Measurements from ENCODE around the gene FIZ1.
A peak's percentile ranks its signal among the peaks of the same experiment; 100 is the strongest.

The FIZ1 gene

GRCh38 chr19:55643003-55643886 is 43.9 kb upstream of the FIZ1 start, which contains the start of gene ZNF581:
Gene ZNF581, plus strand, starts transcription at chr19:55643649. Its CDS starts 923 bp downstream, at chr19:55644572.
- peak within 1 kb of the TSS; percentile 77 for H3K27ac ChIP-seq (ENCODE audit: insufficient read depth, low read depth, low read length, poor library complexity, severe bottlenecking)
- 1% methylated on average over 56 of the region's 56 CpGs for WGBS, 2 experiments
- H3K4me3 ChIP-seq (ENCODE audit: insufficient read depth, low read depth, low read length), result peak within 1 kb of the TSS; percentile 59
- H3K36me3 ChIP-seq (ENCODE audit: control insufficient read depth, insufficient read depth, low read length), result peaks cover 14% of the 10 kb centered on the region
- peaks cover 30% of the 10 kb centered on the region for H3K4me1 ChIP-seq (ENCODE audit: control insufficient read depth, insufficient read depth, low read length)
- H3K27me3 ChIP-seq (ENCODE audit: control insufficient read depth, insufficient read depth, low read length, poor library complexity, severe bottlenecking), result no peaks in the 10 kb centered on the region
- H3K9me3 ChIP-seq (ENCODE audit: control insufficient read depth, low read length), result no peaks in the 10 kb centered on the region

DNA sequence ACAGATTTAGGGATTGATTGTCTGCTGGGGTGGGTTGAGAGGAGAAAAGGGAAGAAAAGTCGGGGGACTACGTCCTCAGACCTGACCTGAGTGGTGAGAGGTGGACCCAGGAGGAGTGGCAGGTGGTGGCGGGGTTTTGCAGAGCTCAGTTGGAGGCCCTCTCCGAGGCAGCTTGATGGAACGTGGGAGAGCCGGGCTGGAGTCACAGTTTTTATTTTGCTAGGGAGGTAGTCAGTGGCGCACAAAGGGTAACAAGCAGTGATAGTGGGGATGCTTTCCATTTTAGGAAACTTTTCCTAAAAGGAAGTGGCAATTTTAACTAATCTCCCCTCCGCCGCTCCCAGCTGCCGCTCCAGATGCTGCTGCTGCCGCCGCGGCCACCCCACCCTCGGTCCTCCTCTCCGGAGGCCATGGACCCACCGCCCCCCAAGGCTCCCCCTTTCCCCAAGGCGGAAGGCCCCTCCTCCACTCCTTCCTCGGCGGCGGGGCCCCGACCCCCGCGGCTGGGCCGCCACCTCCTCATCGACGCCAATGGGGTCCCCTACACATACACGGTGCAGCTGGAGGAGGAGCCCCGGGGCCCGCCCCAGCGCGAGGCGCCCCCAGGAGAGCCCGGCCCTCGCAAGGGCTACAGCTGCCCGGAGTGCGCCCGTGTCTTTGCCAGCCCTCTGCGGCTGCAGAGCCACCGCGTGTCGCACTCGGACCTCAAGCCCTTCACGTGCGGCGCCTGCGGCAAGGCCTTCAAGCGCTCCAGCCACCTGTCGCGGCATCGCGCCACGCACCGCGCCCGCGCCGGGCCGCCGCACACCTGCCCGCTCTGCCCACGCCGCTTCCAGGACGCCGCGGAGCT is 43.1 kb upstream of the FIZ1 start:
- no peak overlapping the region for H3K27ac ChIP-seq (ENCODE audit: insufficient read depth, low read depth, low read length, poor library complexity, severe bottlenecking)
- peaks cover 14% of the 10 kb centered on the region for H3K36me3 ChIP-seq (ENCODE audit: control insufficient read depth, insufficient read depth, low read length)
- H3K9me3 ChIP-seq (ENCODE audit: control insufficient read depth, low read length), result no peaks in the 10 kb centered on the region
- H3K4me3 ChIP-seq (ENCODE audit: insufficient read depth, low read depth, low read length), result peak overlapping the region; percentile 59
- 1 to 2% methylated on average over 65 of the region's 65 CpGs for WGBS, 2 experiments
- H3K27me3 ChIP-seq (ENCODE audit: control insufficient read depth, insufficient read depth, low read length, poor library complexity, severe bottlenecking), result no peaks in the 10 kb centered on the region
- H3K4me1 ChIP-seq (ENCODE audit: control insufficient read depth, insufficient read depth, low read length), result peaks cover 29% of the 10 kb centered on the region

DNA sequence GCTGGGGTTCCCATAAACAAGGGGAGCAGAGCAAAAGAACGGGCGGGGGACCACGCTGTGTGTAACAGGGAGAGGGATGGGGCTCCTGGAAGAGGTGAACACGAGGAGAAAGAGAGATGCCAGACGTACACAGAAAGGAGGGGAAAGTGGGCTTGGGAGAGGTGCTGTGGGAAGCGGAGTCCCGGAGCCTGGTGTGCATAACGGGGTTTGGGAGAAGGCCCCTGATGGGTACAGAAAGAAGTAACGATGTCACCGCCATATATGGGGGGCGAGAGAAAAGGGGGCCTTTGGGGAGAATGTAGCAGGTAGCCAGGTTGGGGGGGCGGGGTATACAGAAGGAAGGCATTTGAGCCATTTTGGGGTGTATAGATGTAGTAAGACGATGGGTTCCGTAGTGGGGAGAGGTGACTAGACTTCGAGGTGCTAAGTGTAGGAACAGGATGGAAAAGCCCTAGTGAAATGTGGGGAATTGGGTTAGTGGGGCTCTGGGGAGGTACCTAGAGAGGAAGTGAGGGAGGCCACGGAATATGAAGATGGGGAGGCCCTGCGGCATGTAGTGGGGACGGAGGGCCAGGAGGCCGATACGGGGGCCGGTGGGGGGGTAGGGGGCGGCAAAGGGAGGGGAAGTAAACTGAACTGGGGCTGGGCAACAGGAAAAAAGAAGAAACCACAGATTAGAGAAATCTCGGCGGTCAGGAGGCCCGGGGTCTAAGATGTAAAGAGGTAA is 42.3 kb upstream of the FIZ1 start:
- H3K4me3 ChIP-seq (ENCODE audit: insufficient read depth, low read depth, low read length), result peak overlapping the region; percentile 59
- WGBS, 2 experiments, result 1% methylated on average over 25 of the region's 25 CpGs
- H3K4me1 ChIP-seq (ENCODE audit: control insufficient read depth, insufficient read depth, low read length), result peaks cover 21% of the 10 kb centered on the region
- H3K9me3 ChIP-seq (ENCODE audit: control insufficient read depth, low read length), result no peaks in the 10 kb centered on the region
- peak overlapping the region; percentile 33 for H3K27ac ChIP-seq (ENCODE audit: insufficient read depth, low read depth, low read length, poor library complexity, severe bottlenecking)
- no peaks in the 10 kb centered on the region for H3K27me3 ChIP-seq (ENCODE audit: control insufficient read depth, insufficient read depth, low read length, poor library complexity, severe bottlenecking)
- H3K36me3 ChIP-seq (ENCODE audit: control insufficient read depth, insufficient read depth, low read length), result peaks cover 14% of the 10 kb centered on the region

DNA sequence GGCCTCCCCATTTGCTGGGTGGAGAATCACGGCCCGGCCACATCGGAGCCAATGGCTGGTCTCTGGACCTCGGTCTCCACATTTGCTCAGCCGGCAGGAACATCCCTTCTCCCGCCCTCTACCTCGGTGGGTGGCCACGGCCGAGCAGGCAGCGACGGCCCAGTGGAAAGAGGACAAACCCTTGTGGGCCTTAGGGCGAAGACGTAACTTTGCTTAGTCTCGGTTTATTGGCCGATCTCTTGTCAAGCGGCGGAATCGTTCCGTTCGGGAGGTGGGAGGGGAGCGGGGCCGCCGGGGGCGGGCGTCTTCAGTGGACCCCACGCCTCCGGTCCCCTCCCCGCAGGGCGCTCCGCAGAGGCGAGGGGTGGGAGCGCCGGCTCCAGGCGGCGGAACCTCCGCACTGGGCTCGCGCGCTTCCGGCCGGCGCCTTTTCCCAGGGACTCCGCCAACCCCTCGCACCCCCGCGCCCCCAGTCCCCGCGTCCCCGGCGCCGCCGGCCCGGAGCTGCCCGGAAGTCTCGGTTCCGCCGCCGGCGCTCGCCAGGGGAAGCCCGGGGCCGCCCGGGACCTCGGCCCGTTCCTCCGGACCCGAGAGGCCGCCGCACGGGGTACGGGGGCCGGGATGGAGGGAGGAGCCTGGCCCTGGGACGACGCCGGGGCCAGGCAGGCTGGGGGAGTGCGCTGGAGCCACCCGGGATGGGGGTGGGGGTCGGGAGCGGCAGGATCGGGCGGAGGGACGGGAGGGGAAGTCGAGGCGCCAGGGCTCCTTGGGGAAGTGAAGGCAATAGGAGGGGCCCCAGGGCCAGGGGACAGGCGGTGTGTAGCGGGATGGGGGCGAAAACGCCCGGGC is 41.5 kb upstream of the FIZ1 start, which contains the start of gene ZNF580:
Gene ZNF580, plus strand, starts transcription at position 426 of the 849 bp plus-strand sequence. CDS start 1,507 bp downstream, outside the sequence.
- H3K36me3 ChIP-seq (ENCODE audit: control insufficient read depth, insufficient read depth, low read length), result peaks cover 14% of the 10 kb centered on the region
- 1 to 2% methylated on average over 89 of the region's 89 CpGs for WGBS, 2 experiments
- H3K4me3 ChIP-seq (ENCODE audit: insufficient read depth, low read depth, low read length), result peak within 1 kb of the TSS; percentile 59
- H3K27ac ChIP-seq (ENCODE audit: insufficient read depth, low read depth, low read length, poor library complexity, severe bottlenecking), result peak within 1 kb of the TSS; percentile 62
- H3K4me1 ChIP-seq (ENCODE audit: control insufficient read depth, insufficient read depth, low read length), result peaks cover 26% of the 10 kb centered on the region
- no peaks in the 10 kb centered on the region for H3K9me3 ChIP-seq (ENCODE audit: control insufficient read depth, low read length)
- H3K27me3 ChIP-seq (ENCODE audit: control insufficient read depth, insufficient read depth, low read length, poor library complexity, severe bottlenecking), result no peaks in the 10 kb centered on the region

DNA sequence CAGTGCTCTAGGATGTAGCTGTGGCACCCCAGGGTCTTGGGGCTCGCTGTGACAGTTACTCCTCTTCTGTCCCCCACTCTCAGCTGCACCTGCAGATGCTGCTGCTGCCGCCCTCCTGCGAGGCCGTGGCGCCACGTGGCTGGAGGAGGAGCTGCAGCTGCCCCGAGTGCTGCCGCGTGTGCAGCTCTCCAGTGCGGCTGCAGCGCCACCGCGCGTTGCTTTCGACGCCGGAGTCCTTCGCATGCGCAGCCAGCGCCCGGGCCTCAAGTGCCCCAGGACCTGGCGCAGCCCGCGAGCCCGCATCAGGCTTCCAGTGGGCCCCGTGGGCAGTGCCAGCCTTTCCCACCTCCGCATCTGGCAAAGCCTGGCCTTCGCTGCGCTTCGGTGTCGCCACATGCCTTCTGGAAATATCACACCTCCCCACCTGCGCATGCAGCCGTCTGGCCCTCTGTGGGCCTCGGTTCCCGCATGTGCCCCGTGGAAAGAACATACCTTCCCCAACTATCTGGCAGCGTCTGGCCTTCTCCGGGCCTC is 40.8 kb upstream of the FIZ1 start:
- peak overlapping the region; percentile 59 for H3K4me3 ChIP-seq (ENCODE audit: insufficient read depth, low read depth, low read length)
- H3K36me3 ChIP-seq (ENCODE audit: control insufficient read depth, insufficient read depth, low read length), result peaks cover 8% of the 10 kb centered on the region
- no peaks in the 10 kb centered on the region for H3K27me3 ChIP-seq (ENCODE audit: control insufficient read depth, insufficient read depth, low read length, poor library complexity, severe bottlenecking)
- no peaks in the 10 kb centered on the region for H3K9me3 ChIP-seq (ENCODE audit: control insufficient read depth, low read length)
- WGBS, 2 experiments, result 79 to 83% methylated on average over 38 of the region's 38 CpGs
- peaks cover 30% of the 10 kb centered on the region for H3K4me1 ChIP-seq (ENCODE audit: control insufficient read depth, insufficient read depth, low read length)
- peak overlapping the region; percentile 62 for H3K27ac ChIP-seq (ENCODE audit: insufficient read depth, low read depth, low read length, poor library complexity, severe bottlenecking)

GRCh38 chr19:55638864-55639359 is 39.6 kb upstream of the FIZ1 start:
- H3K4me3 ChIP-seq (ENCODE audit: insufficient read depth, low read depth, low read length), result no peak overlapping the region
- no peak overlapping the region for H3K27ac ChIP-seq (ENCODE audit: insufficient read depth, low read depth, low read length, poor library complexity, severe bottlenecking)
- 90 to 91% methylated on average over 6 of the region's 6 CpGs for WGBS, 2 experiments
- H3K27me3 ChIP-seq (ENCODE audit: control insufficient read depth, insufficient read depth, low read length, poor library complexity, severe bottlenecking), result no peaks in the 10 kb centered on the region
- peaks cover 21% of the 10 kb centered on the region for H3K4me1 ChIP-seq (ENCODE audit: control insufficient read depth, insufficient read depth, low read length)
- H3K9me3 ChIP-seq (ENCODE audit: control insufficient read depth, low read length), result no peaks in the 10 kb centered on the region
- H3K36me3 ChIP-seq (ENCODE audit: control insufficient read depth, insufficient read depth, low read length), result no peaks in the 10 kb centered on the region

GRCh38 chr19:55637534-55637933 is 38.2 kb upstream of the FIZ1 start:
- no peaks in the 10 kb centered on the region for H3K9me3 ChIP-seq (ENCODE audit: control insufficient read depth, low read length)
- 83 to 85% methylated on average over 11 of the region's 11 CpGs for WGBS, 2 experiments
- H3K36me3 ChIP-seq (ENCODE audit: control insufficient read depth, insufficient read depth, low read length), result no peaks in the 10 kb centered on the region
- H3K4me3 ChIP-seq (ENCODE audit: insufficient read depth, low read depth, low read length), result no peak overlapping the region
- no peak overlapping the region for H3K27ac ChIP-seq (ENCODE audit: insufficient read depth, low read depth, low read length, poor library complexity, severe bottlenecking)
- peaks cover 13% of the 10 kb centered on the region for H3K4me1 ChIP-seq (ENCODE audit: control insufficient read depth, insufficient read depth, low read length)
- no peaks in the 10 kb centered on the region for H3K27me3 ChIP-seq (ENCODE audit: control insufficient read depth, insufficient read depth, low read length, poor library complexity, severe bottlenecking)

- no peaks in the 10 kb centered on the region for H3K36me3 ChIP-seq (ENCODE audit: control insufficient read depth, insufficient read depth, low read length)
- H3K4me1 ChIP-seq (ENCODE audit: control insufficient read depth, insufficient read depth, low read length), result peaks cover 13% of the 10 kb centered on the region
- 94% methylated on average over 4 of the region's 4 CpGs for WGBS, 2 experiments
- no peaks in the 10 kb centered on the region for H3K27me3 ChIP-seq (ENCODE audit: control insufficient read depth, insufficient read depth, low read length, poor library complexity, severe bottlenecking)
- no peak overlapping the region for H3K27ac ChIP-seq (ENCODE audit: insufficient read depth, low read depth, low read length, poor library complexity, severe bottlenecking)
- no peak overlapping the region for H3K4me3 ChIP-seq (ENCODE audit: insufficient read depth, low read depth, low read length)
- no peaks in the 10 kb centered on the region for H3K9me3 ChIP-seq (ENCODE audit: control insufficient read depth, low read length)
Observed at GRCh38 chr19:55636723-55637122, 37.4 kb upstream of the FIZ1 start.
